DND-41 (cell line): ENCODE data around the gene RFX2.

Source experiments
- CTCF ChIP-seq: IDR thresholded peaks from 2 replicates; pipeline ENCODE4 v1.5.1; 2012; ENCODE audit warnings: borderline replicate concordance, low read length, moderate library complexity, mild to moderate bottlenecking; ENCODE audit not compliant: poor library complexity, severe bottlenecking; ENCODE audit errors: extremely low read depth
- EZH2 ChIP-seq: IDR thresholded peaks from 3 replicates; pipeline ENCODE4 v1.6.1; 2012; ENCODE audit warnings: borderline replicate concordance, low read depth, mild to moderate bottlenecking, moderate library complexity, low read length, inconsistent platforms; ENCODE audit not compliant: severe bottlenecking

- no peak for TF ChIP-seq EZH2
- TF ChIP-seq CTCF: no peak
These were observed 120.0 kb downstream of the RFX2 start for GRCh38 chr19:5990289-5990797.
